ENCODE data around the gene CLDND1. TPM values are rescaled to one million over a fixed set of nuclear protein-coding genes. Genes with fewer than 3 reads are reported as not detected.

Gene CLDND1
- total and polyA plus RNA-seq, 2 of the 4 experiments (the other 2 are of a cell fraction): 75.8 to 78.3 TPM

DNA sequence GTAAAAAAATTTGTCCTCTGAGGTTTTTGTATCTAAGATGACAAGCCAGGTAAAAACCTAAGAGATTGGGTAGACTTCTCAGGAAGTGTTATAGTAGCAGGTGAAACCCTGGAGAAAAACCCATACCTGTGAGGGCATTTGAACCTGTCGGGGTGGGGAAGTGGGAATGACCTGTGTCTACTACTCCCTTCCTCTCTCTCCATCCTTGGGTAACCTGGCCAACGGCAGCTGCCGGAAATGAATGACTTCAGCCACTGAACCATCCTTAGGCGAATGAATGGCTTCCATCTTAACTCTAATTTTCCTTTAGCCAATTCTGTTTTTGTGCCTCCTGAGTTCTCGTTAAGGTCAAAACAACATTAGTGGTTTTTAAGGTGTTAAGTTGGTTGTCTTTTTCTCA is 25.8 kb upstream of the CLDND1 start:
- no peak overlapping the region for H3K27ac ChIP-seq (ENCODE audit: insufficient read depth, low read length)
- no peak overlapping the region for H3K4me2 ChIP-seq (ENCODE audit: low read depth, low read length)
- no peaks in the 10 kb centered on the region for H3K79me1 ChIP-seq (ENCODE audit: low read depth in 1 of 2, low read length in 2 of 2)
- CTCF ChIA-PET: no interaction called here
- no peak overlapping the region for H2BK20ac ChIP-seq (ENCODE audit: low read depth, low read length)
- H2AK5ac ChIP-seq (ENCODE audit: low read depth, low read length): no peak overlapping the region
- in situ Hi-C loops (cut with MboI; ENCODE audit: low sequenced_read_pairs): no loop called here
- H3K9me3 ChIP-seq (ENCODE audit: control insufficient read depth, insufficient read depth, low read length): no peaks in the 10 kb centered on the region
- no peak overlapping the region for H2BK120ac ChIP-seq (ENCODE audit: low read depth, low read length)
- no peak overlapping the region for H4K91ac ChIP-seq (ENCODE audit: insufficient read depth, low read depth, low read length)
- no peak overlapping the region for H3K9ac ChIP-seq (ENCODE audit: low read depth, low read length)
- WGBS, 2 experiments (ENCODE audit: extremely low coverage in 2 of 2, insufficient read length in 1 of 2): no CpG with 5 or more reads among the region's 5 CpGs
- no peak overlapping the region for H3K4ac ChIP-seq (ENCODE audit: low read depth, low read length)
- no peak overlapping the region for H4K5ac ChIP-seq (ENCODE audit: low read depth, low read length)
- H3K18ac ChIP-seq (ENCODE audit: low read depth, low read length): no peak overlapping the region
- no peak overlapping the region for H3K23ac ChIP-seq (ENCODE audit: low read depth, low read length)
- peaks cover 17% of the 10 kb centered on the region for H3K27me3 ChIP-seq (ENCODE audit: control insufficient read depth, insufficient read depth, low read length)
- H3K36me3 ChIP-seq (ENCODE audit: control insufficient read depth, insufficient read depth, low read length): no peaks in the 10 kb centered on the region
- H3K4me1 ChIP-seq (ENCODE audit: control insufficient read depth, insufficient read depth, low read length): no peaks in the 10 kb centered on the region
- ATAC-seq (ENCODE audit: low read depth): no peak
- no peak overlapping the region for H4K8ac ChIP-seq (ENCODE audit: low read depth in 2 of 2, low read length in 2 of 2)
- H4K20me1 ChIP-seq (ENCODE audit: insufficient read depth, low read length): no peaks in the 10 kb centered on the region
- H2AFZ ChIP-seq (replicated peaks; ENCODE audit: low read length, poor library complexity): no peak overlapping the region
- H3K4me3 ChIP-seq (ENCODE audit: insufficient read depth, low read depth, low read length): no peak overlapping the region
- no peak overlapping the region for H2BK15ac ChIP-seq (ENCODE audit: low read depth, low read length)
- no peaks in the 10 kb centered on the region for H3K9me1 ChIP-seq (ENCODE audit: insufficient read depth, low read length)
- no TSS peak for BruUV-seq (replicated peaks)
- H2BK5ac ChIP-seq (ENCODE audit: low read depth, low read length, poor library complexity, severe bottlenecking): no peak overlapping the region
- no peak overlapping the region for H3K56ac ChIP-seq (ENCODE audit: extremely low read depth, insufficient read depth, low read length)
- no peak overlapping the region for H3K14ac ChIP-seq (replicated peaks; ENCODE audit: low read depth, low read length)
- intact Hi-C loops (cut with micrococcal nuclease): loop anchor here (5.0 kb wide), 1 partner anchor 111 kb away; no protein-coding TSS in a partner anchor
- no peak for TF ChIP-seq MAFK (IDR thresholded peaks at IDR 0.05; ENCODE audit: low read depth, low read length)
- TF ChIP-seq SMC3 (IDR thresholded peaks at IDR 0.05; ENCODE audit: low read depth, low read length): no peak
- TF ChIP-seq, protein P1, sequence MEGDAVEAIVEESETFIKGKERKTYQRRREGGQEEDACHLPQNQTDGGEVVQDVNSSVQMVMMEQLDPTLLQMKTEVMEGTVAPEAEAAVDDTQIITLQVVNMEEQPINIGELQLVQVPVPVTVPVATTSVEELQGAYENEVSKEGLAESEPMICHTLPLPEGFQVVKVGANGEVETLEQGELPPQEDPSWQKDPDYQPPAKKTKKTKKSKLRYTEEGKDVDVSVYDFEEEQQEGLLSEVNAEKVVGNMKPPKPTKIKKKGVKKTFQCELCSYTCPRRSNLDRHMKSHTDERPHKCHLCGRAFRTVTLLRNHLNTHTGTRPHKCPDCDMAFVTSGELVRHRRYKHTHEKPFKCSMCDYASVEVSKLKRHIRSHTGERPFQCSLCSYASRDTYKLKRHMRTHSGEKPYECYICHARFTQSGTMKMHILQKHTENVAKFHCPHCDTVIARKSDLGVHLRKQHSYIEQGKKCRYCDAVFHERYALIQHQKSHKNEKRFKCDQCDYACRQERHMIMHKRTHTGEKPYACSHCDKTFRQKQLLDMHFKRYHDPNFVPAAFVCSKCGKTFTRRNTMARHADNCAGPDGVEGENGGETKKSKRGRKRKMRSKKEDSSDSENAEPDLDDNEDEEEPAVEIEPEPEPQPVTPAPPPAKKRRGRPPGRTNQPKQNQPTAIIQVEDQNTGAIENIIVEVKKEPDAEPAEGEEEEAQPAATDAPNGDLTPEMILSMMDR (conservative IDR thresholded peaks at IDR 0.05; ENCODE audit: low read depth, low read length): no peak
- TF ChIP-seq, protein P2, sequence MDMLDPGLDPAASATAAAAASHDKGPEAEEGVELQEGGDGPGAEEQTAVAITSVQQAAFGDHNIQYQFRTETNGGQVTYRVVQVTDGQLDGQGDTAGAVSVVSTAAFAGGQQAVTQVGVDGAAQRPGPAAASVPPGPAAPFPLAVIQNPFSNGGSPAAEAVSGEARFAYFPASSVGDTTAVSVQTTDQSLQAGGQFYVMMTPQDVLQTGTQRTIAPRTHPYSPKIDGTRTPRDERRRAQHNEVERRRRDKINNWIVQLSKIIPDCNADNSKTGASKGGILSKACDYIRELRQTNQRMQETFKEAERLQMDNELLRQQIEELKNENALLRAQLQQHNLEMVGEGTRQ (IDR thresholded peaks at IDR 0.05; ENCODE audit: low read depth, low read length): no peak
- no peak overlapping the region for H2AK9ac ChIP-seq (replicated peaks; ENCODE audit: low read depth, low read length, poor library complexity)
- dilution Hi-C loops (cut with HindIII; ENCODE audit: low sequenced_read_pairs, unreplicated experiment): no loop called here
- POLR2A ChIA-PET (ENCODE audit: unreplicated experiment): no interaction called here
- no peak for DNase-seq

Data from IMR-90 (cell line).